Measurements from ENCODE around the gene RGS7.
"Not testable (repeated sequence)": the region's sequence is repeated elsewhere in the genome, so short reads cannot be mapped to it uniquely, and the experiment has no call there.

Gene RGS7

GRCh38 chr1:241317676-241318075 lies 39.3 kb downstream of the RGS7 start:
- in situ Hi-C loops (cut with MboI; ENCODE audit: low sequenced_read_pairs) = no loop called here
- Histone ChIP-seq H3K4me3 (no peak overlapping the region), H3K27me3 (ENCODE audit: low read depth) (no peaks in the 10 kb centered on the region; the same call in 1 of the 2 replicates), H3K9me3 (no peaks in the 10 kb centered on the region), H3K4me1 (no peaks in the 10 kb centered on the region), H3K36me3 (replicated peaks) (no peaks in the 10 kb centered on the region)
- no peak for DNase-seq (ENCODE audit: low spot score in 2 of 2)

GRCh38 chr1:241316372-241316771 lies 40.6 kb downstream of the RGS7 start:
- H3K4me1 ChIP-seq = no peaks in the 10 kb centered on the region
- H3K9me3 ChIP-seq = no peaks in the 10 kb centered on the region
- in situ Hi-C loops (cut with MboI; ENCODE audit: low sequenced_read_pairs) = no loop called here
- no peaks in the 10 kb centered on the region for H3K36me3 ChIP-seq (replicated peaks)
- H3K27me3 ChIP-seq (ENCODE audit: low read depth) = no peaks in the 10 kb centered on the region; the same call in 1 of the 2 replicates
- no peak overlapping the region for H3K4me3 ChIP-seq
- no peak for DNase-seq (ENCODE audit: low spot score in 2 of 2)

GRCh38 chr1:241311056-241311746 lies 45.8 kb downstream of the RGS7 start:
- no peak overlapping the region for H3K4me3 ChIP-seq
- no peaks in the 10 kb centered on the region for H3K36me3 ChIP-seq (replicated peaks)
- in situ Hi-C loops (cut with MboI; ENCODE audit: low sequenced_read_pairs) = no loop called here
- no peaks in the 10 kb centered on the region for H3K27me3 ChIP-seq (ENCODE audit: low read depth)
- H3K9me3 ChIP-seq = no peaks in the 10 kb centered on the region
- H3K4me1 ChIP-seq = no peaks in the 10 kb centered on the region
- no peak for DNase-seq (ENCODE audit: low spot score in 2 of 2)

- no peaks in the 10 kb centered on the region for H3K27me3 ChIP-seq (ENCODE audit: low read depth)
- in situ Hi-C loops (cut with MboI; ENCODE audit: low sequenced_read_pairs) = no loop called here
- no peak overlapping the region for H3K4me3 ChIP-seq
- no peak for DNase-seq (ENCODE audit: low spot score in 2 of 2)
- no peaks in the 10 kb centered on the region for H3K9me3 ChIP-seq
- no peaks in the 10 kb centered on the region for H3K4me1 ChIP-seq
- no peaks in the 10 kb centered on the region for H3K36me3 ChIP-seq (replicated peaks)
These were observed 46.6 kb downstream of the RGS7 start for GRCh38 chr1:241310451-241310850.

GRCh38 chr1:241309651-241310050 lies 47.4 kb downstream of the RGS7 start:
- in situ Hi-C loops (cut with MboI; ENCODE audit: low sequenced_read_pairs) = no loop called here
- Histone ChIP-seq H3K4me3 (no peak overlapping the region), H3K4me1 (no peaks in the 10 kb centered on the region), H3K9me3 (no peaks in the 10 kb centered on the region), H3K27me3 (ENCODE audit: low read depth) (no peaks in the 10 kb centered on the region), H3K36me3 (replicated peaks) (no peaks in the 10 kb centered on the region)
- no peak for DNase-seq (ENCODE audit: low spot score in 2 of 2)

- in situ Hi-C loops (cut with MboI; ENCODE audit: low sequenced_read_pairs) = no loop called here
These were observed 48.5 kb downstream of the RGS7 start for GRCh38 chr1:241308471-241308870.

GRCh38 chr1:241308011-241308410 lies 49.0 kb downstream of the RGS7 start:
- no peak for DNase-seq (ENCODE audit: low spot score in 2 of 2)
- no peak overlapping the region for H3K4me3 ChIP-seq
- no peaks in the 10 kb centered on the region for H3K9me3 ChIP-seq
- no peaks in the 10 kb centered on the region for H3K27me3 ChIP-seq (ENCODE audit: low read depth)
- in situ Hi-C loops (cut with MboI; ENCODE audit: low sequenced_read_pairs) = no loop called here
- H3K36me3 ChIP-seq (replicated peaks) = no peaks in the 10 kb centered on the region
- H3K4me1 ChIP-seq = no peaks in the 10 kb centered on the region

More at GRCh38 chr1:241308471-241308870, 48.5 kb downstream of the RGS7 start:
- Histone ChIP-seq H3K36me3 (replicated peaks) (no peaks in the 10 kb centered on the region), H3K27me3 (ENCODE audit: low read depth) (no peaks in the 10 kb centered on the region), H3K9me3 (no peaks in the 10 kb centered on the region), H3K4me1 (no peaks in the 10 kb centered on the region), H3K4me3 (no peak overlapping the region)
- no peak for DNase-seq (ENCODE audit: low spot score in 2 of 2)

- in situ Hi-C loops (cut with MboI; ENCODE audit: low sequenced_read_pairs) = no loop called here
- no peaks in the 10 kb centered on the region for H3K4me1 ChIP-seq
- no peaks in the 10 kb centered on the region for H3K9me3 ChIP-seq
- H3K27me3 ChIP-seq (ENCODE audit: low read depth) = no peaks in the 10 kb centered on the region
- H3K4me3 ChIP-seq = no peak overlapping the region
- no peaks in the 10 kb centered on the region for H3K36me3 ChIP-seq (replicated peaks)
- DNase-seq (ENCODE audit: low spot score in 2 of 2) = no peak
These were observed 50.7 kb downstream of the RGS7 start for GRCh38 chr1:241306125-241306790.

- H3K27me3 ChIP-seq (ENCODE audit: low read depth); DNase-seq (ENCODE audit: low spot score in 2 of 2); H3K4me1 ChIP-seq; H3K9me3 ChIP-seq; H3K4me3 ChIP-seq; in situ Hi-C loops (cut with MboI; ENCODE audit: low sequenced_read_pairs); H3K36me3 ChIP-seq (replicated peaks): not testable (repeated sequence)
These were observed 55.0 kb downstream of the RGS7 start for GRCh38 chr1:241302024-241302423.

- no peak for DNase-seq (ENCODE audit: low spot score in 2 of 2)
- in situ Hi-C loops (cut with MboI; ENCODE audit: low sequenced_read_pairs) = no loop called here
- no peaks in the 10 kb centered on the region for H3K4me1 ChIP-seq
- no peaks in the 10 kb centered on the region for H3K27me3 ChIP-seq (ENCODE audit: low read depth)
- H3K9me3 ChIP-seq = no peaks in the 10 kb centered on the region; the same call in 1 of the 2 replicates
- no peaks in the 10 kb centered on the region for H3K36me3 ChIP-seq (replicated peaks)
- no peak overlapping the region for H3K4me3 ChIP-seq
These were observed 57.7 kb downstream of the RGS7 start for GRCh38 chr1:241299347-241299746.

- no peak for DNase-seq (ENCODE audit: low spot score in 2 of 2)
- Histone ChIP-seq H3K36me3 (replicated peaks) (no peaks in the 10 kb centered on the region), H3K4me3 (no peak overlapping the region), H3K4me1 (no peaks in the 10 kb centered on the region), H3K9me3 (no peaks in the 10 kb centered on the region), H3K27me3 (ENCODE audit: low read depth) (no peaks in the 10 kb centered on the region)
- in situ Hi-C loops (cut with MboI; ENCODE audit: low sequenced_read_pairs) = no loop called here
These were observed 64.0 kb downstream of the RGS7 start for GRCh38 chr1:241292973-241293372.

- H3K27me3 ChIP-seq (ENCODE audit: low read depth); H3K4me1 ChIP-seq; in situ Hi-C loops (cut with MboI; ENCODE audit: low sequenced_read_pairs); H3K4me3 ChIP-seq; DNase-seq (ENCODE audit: low spot score in 2 of 2); H3K9me3 ChIP-seq; H3K36me3 ChIP-seq (replicated peaks): not testable (repeated sequence)
These were observed 65.5 kb downstream of the RGS7 start for GRCh38 chr1:241291548-241291947.

- no peaks in the 10 kb centered on the region for H3K4me1 ChIP-seq
- H3K36me3 ChIP-seq (replicated peaks) = no peaks in the 10 kb centered on the region
- DNase-seq (ENCODE audit: low spot score in 2 of 2) = no peak
- in situ Hi-C loops (cut with MboI; ENCODE audit: low sequenced_read_pairs) = no loop called here
- no peaks in the 10 kb centered on the region for H3K9me3 ChIP-seq
- no peaks in the 10 kb centered on the region for H3K27me3 ChIP-seq (ENCODE audit: low read depth)
- H3K4me3 ChIP-seq = no peak overlapping the region
These were observed 70.5 kb downstream of the RGS7 start for GRCh38 chr1:241286486-241286885.

- Histone ChIP-seq H3K36me3 (replicated peaks) (no peaks in the 10 kb centered on the region), H3K27me3 (ENCODE audit: low read depth) (no peaks in the 10 kb centered on the region), H3K4me1 (no peaks in the 10 kb centered on the region), H3K9me3 (no peaks in the 10 kb centered on the region), H3K4me3 (no peak overlapping the region)
- no peak for DNase-seq (ENCODE audit: low spot score in 2 of 2)
- in situ Hi-C loops (cut with MboI; ENCODE audit: low sequenced_read_pairs) = no loop called here
These were observed 80.6 kb downstream of the RGS7 start for GRCh38 chr1:241276391-241276790.
